ENCODE measurements around the gene SLC38A3.
A peak's percentile ranks its signal among the peaks of the same experiment; 100 is the strongest.
"Not testable (repeated sequence)": the region's sequence is repeated elsewhere in the genome, so short reads cannot be mapped to it uniquely, and the experiment has no call there.

SLC38A3 gene

DNA sequence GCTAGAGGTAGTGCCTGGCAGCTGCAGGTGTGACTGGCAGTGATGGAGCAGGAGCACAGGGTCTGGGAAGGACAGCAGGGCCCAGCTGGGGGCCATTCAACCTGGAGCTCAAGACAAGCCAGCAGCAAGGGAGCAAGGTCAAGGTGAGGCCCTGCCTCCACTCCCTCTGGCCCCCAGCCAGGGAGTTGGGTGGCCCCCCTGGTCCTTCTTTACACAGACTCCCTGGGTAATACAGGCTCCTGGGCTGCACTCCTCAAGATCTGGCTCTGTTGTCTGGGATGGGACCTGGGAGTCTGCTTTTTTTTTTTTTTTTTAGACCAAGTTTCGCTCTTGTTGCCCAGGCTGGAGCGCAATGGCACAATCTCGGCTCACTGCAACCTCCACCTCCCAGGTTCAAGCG lies 45.4 kb downstream of the SLC38A3 start:
- DNase-seq (ENCODE audit: low spot score): no peak

DNA sequence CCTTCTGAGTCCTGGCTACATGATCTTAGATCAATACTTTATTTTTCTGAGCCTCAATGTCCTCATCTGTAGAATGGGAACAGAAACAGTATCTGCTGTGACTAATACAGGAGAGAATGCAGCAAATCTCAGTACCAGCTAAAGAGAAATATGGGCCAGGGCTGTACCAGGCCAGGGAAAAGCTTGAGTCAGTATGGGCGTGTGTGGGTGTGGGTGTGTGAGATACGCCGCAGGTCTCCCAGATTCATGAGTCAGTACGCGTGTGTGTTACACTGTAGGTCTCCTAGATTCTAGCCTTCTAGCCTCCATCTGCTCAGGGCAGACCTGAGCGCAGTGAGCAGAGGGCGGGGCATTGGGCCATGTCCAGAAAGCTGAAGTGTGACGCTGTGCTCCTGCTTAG lies 46.1 kb downstream of the SLC38A3 start:
- peak; percentile 73 for DNase-seq (ENCODE audit: low spot score)

DNA sequence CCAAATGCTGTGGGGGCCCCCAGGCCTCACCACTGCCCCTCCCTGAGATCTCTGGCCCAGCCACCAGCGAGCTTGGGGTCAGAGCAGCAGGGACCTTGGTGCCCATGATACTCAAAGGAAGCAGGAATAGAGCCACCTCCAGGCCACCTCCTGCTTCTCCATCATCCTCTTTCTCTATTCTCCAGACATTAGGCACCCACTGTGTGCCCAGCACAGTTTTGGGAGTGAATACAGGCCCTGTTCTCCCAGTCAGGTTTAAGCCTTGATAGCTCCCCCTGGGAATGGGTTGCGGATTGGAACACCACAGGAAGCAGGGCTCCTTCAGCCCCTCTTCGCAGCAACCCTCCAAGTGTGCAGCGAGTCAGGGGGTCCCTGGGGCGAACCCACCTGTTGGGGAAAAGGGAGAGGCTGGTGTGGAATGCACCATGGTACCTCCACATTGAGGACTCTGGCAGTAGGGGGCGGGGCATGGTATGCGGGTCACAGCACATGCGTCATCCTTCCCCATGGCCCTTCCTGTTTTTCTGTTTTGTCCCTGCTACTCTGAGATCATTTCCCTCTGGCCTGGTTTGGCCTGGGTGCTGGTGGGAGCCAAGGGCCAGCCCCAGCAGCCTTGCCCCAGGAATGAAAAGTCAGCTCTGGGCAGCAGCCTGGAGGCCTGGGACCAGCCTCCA lies 49.6 kb downstream of the SLC38A3 start:
- no peak for DNase-seq (ENCODE audit: low spot score)

DNA sequence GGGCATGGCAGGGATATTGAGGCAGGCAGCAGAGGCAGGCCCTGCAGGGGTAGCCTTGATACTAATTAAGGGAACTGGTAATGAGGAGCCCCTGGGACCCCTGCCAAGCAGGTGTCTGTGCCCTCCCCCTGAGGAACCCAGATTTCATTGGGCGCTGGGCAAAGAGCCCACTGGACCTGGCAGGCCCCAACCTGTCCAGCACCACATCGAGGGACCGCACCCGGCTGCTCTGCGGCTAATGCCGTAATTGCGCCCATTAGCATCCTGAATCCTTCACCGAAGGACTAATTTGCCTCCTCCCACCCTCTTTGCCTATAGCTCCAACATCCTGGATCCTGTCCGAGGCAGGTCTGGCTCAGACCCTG lies 50.2 kb downstream of the SLC38A3 start:
- DNase-seq (ENCODE audit: low spot score): no peak

DNA sequence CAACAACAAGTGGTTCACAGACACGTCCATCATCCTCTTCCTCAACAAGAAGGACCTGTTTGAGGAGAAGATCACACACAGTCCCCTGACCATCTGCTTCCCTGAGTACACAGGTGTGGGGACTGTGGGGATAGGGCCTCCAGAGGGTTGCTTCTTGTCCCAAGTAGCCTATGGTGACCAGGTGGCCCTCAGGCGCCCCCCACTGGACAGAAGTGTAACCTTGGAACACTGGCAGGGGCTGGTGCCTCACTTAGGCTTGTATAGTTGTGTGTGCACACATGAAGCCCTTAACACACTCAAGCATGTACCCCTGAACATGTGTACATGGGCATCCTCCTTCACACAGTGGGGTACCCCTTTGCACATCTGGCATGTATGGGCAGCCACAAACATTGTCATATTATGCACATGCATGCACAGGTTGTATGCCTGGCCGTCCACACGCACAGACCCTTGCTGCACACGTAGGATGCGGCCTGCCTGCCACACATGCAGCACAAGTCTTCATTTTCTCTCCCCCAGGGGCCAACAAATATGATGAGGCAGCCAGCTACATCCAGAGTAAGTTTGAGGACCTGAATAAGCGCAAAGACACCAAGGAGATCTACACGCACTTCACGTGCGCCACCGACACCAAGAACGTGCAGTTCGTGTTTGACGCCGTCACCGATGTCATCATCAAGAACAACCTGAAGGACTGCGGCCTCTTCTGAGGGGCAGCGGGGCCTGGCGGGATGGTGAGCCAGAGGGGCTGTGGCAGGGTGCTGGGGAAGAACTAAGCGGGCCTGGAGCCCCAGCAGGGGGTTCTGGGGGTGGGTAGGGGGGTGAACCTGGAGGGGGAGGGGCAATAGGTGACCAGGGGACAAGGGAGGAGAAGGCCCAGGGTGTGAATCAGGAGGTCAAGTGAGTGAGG lies 52.2 kb downstream of the SLC38A3 start:
- no peak for DNase-seq (ENCODE audit: low spot score)

DNA sequence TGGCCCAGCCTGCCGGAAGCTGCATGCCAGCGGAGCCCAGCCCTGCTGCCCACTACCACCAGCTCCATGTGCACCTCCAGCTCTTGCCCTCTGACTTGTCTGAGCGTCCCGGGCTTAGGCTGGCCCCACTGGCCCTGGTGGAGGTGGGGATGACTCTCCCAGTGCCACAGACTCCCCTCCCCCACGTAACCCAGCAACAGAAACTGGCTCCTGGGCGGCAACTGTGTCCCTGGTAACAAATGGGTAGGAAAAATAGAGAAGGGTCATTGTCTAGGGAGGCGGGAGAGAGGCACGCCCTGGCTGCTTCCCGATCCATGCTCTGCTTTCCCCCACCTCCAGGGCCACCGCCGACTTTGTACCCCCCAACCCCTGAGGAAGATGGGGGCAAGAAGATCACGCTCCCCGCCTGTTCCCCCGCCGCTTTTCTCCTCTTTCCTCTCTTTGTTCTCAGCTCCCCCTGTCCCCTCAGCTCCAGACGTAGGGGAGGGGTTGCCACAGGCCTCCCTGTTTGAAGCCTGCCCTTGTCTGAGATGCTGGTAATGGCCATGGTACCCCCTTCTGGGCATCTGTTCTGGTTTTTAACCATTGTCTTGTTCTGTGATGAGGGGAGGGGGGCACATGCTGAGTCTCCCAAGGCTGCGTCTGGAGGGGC lies 53.1 kb downstream of the SLC38A3 start:
- no peak for DNase-seq (ENCODE audit: low spot score)

DNA sequence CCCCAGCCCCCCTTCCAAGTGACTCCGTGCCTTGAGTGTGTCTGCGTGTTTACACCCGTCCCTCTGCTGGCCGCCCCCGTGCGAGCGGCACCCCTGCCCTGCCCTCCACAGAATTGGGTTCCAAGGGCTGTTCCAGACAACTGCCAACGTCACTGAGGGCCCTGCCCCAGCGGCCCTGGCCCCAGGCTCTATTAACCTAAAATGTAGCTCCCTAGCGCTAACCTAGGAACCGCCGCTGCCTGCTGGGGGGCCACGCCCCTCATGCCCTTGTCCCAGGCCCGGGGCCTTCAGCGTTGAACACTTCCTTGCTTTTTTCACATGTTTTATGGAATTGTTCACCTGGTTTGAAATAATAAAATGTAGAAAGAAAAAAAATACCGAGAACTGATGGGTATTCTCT lies 53.9 kb downstream of the SLC38A3 start:
- no peak for DNase-seq (ENCODE audit: low spot score)

DNA sequence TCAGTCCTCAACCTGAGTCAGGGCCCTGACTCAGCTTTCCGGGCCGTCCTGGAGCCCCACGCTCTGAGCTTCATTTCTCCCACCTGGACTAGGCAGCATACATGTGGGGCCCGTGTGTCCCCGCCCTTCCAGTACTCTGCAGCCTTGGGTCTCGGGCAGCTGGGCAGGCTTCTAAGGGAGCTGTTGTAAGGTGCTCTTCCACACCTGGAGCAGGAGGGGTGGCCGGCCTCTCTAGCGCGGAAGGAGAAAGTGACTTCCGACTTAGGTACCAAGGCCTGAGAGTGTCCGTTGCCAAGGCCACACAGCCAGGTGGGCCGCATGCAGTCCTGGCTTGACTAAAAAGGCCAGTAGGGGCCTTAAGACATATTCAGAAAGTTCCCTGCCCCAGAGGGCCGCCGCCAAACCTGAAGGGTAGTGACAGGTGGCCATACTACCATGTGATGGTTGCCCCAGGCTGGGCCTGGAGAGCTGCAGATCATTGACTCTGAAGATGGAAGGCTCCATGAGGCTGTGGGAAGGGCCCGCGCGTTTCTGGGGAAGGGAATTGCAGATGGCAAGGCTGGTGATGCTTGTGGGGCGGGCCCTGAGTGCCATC lies 54.5 kb downstream of the SLC38A3 start:
- no peak for DNase-seq (ENCODE audit: low spot score)

DNA sequence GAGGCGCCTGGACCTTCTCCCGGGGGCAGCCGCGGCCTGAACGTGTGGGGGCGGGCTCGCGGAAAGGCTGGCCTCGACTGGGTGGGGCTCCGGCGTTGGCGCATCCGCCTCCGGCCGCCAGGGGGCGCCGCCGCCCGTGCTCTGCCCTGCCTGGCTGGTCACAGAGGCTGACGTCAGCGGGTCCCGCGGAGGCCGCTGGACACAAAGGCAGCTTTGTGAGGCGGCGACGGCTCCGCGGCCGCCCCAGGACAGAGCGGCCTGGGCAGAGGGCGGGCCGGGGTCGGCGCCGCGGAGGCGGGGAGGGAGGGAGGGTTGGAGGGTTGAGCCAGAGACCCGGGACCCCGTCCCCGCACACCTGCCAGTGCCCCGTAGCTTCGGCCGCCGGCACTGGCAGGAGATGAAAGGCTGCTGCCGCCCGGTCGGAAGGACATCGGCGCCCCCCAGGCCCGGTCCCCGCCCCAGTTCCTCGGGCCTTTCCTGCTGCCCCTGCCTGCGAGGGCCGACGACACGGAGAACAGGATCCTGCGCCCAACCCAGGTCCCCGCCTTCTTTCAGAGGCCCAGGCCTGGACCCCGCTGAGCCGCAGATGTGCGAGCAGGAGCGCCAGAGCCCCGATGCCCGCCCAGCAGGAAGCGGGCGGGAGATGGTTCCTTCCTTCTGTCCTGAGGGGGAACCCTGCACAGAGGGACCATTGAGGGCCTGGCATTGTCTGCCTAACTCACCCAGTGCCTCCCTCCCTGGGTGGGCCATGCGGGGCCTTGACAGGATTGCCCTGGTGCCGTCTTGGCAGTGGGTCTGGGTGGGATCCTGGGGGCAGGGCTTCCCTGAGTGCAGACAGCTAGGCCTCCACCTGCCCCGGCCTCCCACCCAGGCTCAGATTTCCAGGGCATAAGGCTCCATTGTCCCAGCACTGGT lies 55.2 kb downstream of the SLC38A3 start:
- peak; percentile 97 for DNase-seq (ENCODE audit: low spot score)

DNA sequence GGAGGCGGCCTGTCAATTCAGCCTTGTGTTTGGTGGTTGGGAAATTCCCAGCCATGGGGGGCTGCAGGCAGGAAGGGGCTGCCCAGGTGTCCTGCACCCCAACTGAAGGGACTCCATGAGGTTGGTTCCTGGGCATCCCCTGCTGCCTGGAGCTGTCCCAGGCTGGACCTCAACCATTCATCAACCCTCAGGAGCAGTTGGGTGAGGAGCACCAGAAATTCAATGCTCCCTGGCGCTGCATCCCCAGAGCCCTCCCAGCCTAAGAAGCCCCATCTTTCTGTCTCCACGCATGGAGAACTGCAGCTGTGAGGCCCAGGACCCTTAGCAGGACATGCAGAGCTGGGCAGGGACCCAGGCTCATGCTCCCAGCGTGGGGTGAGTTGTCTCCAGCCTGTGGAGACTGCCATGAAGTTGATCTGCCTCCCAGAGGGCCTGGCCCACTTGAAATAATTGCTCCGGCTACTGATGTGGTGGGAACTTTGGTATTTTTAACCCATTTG lies 55.9 kb downstream of the SLC38A3 start:
- DNase-seq (ENCODE audit: low spot score): no peak

DNA sequence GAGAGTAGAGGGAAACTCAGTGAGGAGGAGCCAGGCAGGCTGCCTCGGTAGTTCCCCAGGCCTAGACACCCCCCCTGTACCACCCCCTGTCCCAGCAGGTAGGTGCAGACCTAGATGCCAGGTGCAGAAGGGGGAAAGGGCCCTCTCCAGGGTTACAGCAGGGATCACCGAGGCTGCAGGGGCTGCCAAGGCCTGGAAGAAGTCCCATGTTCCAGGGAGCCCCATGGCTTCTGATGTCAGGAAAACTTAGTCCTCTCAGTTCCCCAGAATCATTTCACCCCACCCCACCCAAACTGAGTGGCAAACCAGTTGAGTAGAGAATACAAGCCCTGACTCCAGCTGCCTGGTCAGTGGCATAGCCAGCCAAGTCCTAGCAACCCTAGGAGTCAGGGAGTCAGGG lies 56.4 kb downstream of the SLC38A3 start:
- DNase-seq (ENCODE audit: low spot score): no peak

DNA sequence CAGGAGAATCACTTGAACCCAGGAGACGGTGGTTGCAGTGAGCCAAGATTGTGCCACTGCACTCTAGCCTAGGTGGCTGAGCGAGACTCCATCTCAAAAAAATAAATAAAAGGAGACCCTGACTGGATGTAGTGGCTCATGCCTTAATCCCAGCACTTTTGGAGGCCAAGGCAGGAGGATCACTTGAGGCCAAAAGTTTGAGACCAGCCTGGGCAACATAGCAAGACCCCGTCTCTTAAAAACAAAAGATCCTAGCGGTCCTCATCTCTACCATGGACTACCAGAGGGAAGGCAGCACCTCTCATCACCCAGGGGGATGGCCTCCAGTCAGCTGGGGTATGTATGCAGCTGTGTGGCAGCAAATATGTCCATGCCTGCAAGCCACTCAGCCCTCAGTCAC lies 57.1 kb downstream of the SLC38A3 start:
- not testable (repeated sequence) for DNase-seq (ENCODE audit: low spot score)

DNA sequence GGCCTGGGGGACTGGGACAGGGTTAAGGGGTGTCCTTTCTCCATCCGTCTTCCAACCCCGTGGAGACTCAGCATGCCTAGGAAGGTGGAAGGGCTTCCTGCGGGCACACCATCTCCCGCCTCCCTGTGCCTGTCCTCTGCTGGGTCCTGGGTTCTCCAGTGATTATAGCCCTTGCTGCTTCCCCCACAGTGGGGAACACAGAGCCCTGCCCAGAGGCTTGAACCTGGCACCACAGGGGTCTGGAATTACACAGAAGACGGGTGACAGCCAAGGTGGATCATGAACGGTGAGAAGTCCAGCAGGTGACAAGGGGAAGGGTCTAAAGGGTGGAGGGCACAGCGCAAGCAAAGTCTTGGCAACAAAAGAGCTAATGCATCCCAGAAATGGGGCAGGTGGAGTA lies 57.7 kb downstream of the SLC38A3 start:
- DNase-seq (ENCODE audit: low spot score): no peak

DNA sequence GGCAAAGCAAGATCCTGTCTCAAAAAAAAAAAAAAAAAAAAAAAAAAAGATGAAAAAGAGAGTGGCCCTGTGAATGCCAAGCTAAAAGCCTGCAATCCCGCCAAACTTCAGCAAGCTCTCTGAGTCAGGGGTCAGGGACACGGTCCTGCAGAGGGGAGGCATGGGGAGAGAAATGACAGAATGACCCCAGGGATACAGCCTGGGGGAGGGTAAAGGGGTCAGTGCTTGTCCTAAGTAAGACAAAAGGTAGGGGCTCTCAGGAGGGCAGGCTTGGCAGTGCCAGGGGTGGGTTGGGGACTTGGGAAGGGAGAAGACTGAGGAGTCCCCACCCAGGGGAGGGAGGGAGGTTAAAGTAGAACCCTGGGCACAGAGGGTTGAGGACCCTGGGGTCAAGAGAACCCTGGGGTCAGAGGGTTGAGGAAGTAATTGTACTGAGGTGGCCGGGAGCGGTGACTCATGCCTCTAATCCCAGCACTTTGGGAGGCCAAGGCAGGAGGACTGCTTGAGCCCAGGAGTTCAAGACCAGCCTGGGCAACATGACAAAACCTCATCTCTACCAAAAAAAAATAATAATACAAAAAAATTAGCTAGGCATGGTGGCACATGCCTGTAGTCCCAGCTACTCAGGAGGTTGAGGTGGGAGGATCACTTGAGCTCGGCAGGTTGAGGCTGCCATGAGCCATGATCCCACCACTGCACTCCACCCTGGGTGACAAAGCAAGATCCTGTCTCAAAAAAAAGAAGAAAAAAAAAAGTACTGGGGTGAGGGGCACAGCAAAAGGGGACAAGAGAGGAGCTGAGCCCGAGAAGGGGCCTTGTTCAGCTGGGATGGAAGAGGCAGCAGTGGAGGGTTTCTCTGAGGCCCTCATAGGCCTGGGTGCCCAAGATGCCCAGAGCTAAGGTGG lies 58.7 kb downstream of the SLC38A3 start:
- DNase-seq (ENCODE audit: low spot score): no peak

DNA sequence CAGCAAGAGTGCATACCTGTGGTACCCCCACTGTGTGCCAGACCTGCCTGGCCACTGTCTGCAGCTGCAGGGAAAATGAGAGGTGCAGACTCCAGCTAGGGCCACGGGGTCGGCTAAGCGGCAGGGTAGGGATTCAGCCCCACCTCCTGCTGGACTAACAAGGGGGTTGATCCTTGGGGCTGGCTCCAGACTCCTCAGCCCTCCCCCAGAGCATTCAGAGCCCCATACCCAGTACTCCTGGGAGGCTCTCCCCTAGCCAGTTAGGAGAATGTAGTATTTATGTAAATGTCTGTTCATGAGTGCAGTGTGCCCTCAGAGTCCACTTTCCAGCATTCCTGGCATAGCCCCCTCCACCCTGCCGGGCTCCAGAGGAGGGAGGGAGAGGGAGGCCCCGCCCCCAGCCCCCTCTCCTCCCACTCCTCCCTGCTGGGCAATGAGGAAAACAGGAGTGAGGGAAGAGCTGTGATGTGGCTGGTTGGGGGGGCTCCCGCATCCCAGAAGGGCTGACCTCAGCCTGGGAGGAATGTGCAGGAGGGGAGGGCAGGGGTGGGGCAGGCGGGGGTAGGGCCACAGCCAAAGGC lies 59.4 kb downstream of the SLC38A3 start:
- peak; percentile 97 for DNase-seq (ENCODE audit: low spot score)

DNA sequence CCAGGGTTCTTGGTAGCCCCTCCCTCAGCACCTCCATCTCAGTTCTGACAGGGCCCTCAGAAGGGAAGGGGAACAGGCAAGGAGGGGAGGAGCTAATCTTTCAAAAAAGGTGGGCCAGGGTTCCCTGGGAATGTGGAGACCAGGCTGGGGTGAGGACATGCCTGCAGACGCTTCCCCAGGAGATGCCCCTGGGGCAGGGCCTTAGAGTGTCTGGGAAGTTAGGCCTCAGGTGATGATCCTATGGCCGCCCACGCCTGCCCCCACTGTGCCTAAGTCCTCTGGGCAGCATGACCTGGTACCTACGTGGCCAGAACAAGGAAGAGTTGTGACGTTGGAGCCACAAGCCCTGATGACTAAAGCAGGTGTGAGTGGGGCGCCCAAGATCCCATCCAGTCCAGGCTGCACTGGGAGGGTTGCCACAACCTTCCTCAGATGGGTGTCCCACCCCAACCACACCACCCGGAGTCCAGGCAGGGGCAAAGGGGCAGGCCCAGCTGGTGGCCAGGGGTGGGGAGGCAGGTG lies 60.0 kb downstream of the SLC38A3 start:
- DNase-seq (ENCODE audit: low spot score): no peak

DNA sequence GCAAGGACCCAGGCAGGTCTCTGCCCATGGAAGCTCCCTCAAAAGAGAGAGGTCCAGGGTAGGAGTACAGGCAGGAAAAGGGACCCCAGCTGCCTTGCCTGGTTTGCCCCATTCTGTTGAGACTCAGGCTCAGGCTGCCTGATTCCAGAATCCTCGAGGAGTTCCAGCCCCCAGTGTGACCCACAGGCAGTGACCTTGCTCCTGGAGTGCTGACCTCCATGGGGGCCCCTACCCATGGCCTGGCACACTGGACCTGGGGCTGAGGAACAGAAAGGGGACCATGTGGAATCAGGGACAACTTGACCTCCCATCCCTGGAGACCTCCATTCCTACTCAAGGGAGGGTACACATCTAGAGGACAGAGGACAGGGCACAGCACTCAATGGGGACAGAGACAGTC lies 60.5 kb downstream of the SLC38A3 start:
- DNase-seq (ENCODE audit: low spot score): no peak

DNA sequence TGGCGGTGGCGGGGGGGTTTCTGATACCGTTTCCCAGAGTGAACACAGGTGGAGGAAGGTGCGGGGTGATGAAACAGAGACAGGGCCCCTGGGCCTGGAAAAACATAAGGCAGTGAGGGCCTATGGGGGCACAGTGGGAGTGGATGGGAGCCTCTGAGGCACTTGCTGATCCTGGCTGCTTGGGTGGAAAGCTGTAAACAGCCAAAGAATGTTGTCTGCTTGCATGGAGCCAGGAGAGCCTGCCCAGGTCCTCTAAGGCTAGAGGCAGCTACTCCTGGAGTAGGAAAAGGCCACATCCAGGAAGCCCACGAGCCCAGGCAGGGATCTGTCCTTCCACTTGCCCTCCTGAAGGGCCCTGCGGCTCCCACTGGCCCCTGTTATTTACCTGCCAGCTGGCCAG lies 60.9 kb downstream of the SLC38A3 start:
- no peak for DNase-seq (ENCODE audit: low spot score)

DNA sequence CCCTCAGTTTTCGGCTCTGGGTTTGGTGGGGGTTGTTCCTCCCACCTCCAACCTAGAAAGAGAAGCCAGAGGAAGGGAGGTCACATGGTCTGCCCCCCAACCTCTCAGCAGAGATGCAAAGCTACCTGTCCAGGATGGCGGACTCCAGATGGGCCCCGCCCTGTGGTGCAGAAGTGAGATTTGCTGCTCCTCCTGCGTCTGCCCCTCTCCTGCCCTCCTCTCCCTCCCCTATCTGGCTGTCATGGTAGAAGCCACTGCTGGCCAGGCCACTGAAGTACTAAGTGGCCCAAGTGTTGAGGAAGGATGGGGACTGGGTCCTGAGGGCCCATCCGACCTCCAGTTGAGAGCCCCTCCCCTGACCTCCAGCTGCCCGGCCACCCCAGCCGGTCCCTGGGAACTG lies 61.8 kb downstream of the SLC38A3 start:
- DNase-seq (ENCODE audit: low spot score): no peak
